ENCODE measurements around the gene F5. TPM values are rescaled to one million over a fixed set of nuclear protein-coding genes. Genes with fewer than 3 reads are reported as not detected.

F5 gene
- total and polyA plus RNA-seq, 2 of the 13 experiments (the other 11 are each of a cell fraction or from before 2014, with no cell fraction given): 38.3 to 64.0 TPM

GRCh38 chr1:169468982-169469381 lies 117.3 kb downstream of the F5 start (continued):
- TF ChIP-seq ZNF18 (CRISPR knock-in tag; IDR thresholded peaks at IDR 0.05; ENCODE audit: insufficient replicate concordance) (no peak), PTBP1 (IDR thresholded peaks at IDR 0.05; ENCODE audit: low read depth, low read length, poor library complexity, severe bottlenecking) (no peak)

GRCh38 chr1:169466259-169467230 lies 119.7 kb downstream of the F5 start:
- no peak for FAIRE-seq
- no peaks in the 10 kb centered on the region for H3K27me3 ChIP-seq (ENCODE audit: control insufficient read depth in 1 of 2, insufficient read depth in 2 of 2, low read length in 2 of 2)
- intact Hi-C loops (cut with micrococcal nuclease; ENCODE audit: unreplicated experiment): loop anchor here (1.0 to 5.0 kb wide), 4 partner anchors 42 to 864 kb away; partner anchors contain the start of gene F5
- TSS peak; percentile 17 for BruUV-seq (replicated peaks)
- peaks cover 9 to 40% of the 10 kb centered on the region in 2 experiments for H3K36me3 ChIP-seq (replicated peaks in 1 of 2; ENCODE audit: control insufficient read depth in 1 of 2, insufficient read depth in 2 of 2, low read length in 2 of 2)
- TF ChIP-seq SMYD3 (CRISPR knock-in tag; IDR thresholded peaks at IDR 0.05): 0 out of 2 replicates have a peak, but pooled peaks have one; percentile 29
- TF ChIP-seq CTCF (CRISPR knock-in tag; IDR thresholded peaks at IDR 0.05): peak; percentile 43
- no peak for TF ChIP-seq TMF1 (CRISPR knock-in tag; IDR thresholded peaks at IDR 0.05; ENCODE audit: low read depth)
- TF ChIP-seq FOXK1 (CRISPR knock-in tag; IDR thresholded peaks at IDR 0.05; ENCODE audit: borderline replicate concordance, low read depth): no peak
- TF ChIP-seq STAG1 (CRISPR knock-in tag; IDR thresholded peaks at IDR 0.05): peak; percentile 59
- no peak for TF ChIP-seq MED13 (CRISPR knock-in tag; IDR thresholded peaks at IDR 0.05)
- TF ChIP-seq ZSCAN21 (CRISPR knock-in tag; IDR thresholded peaks at IDR 0.05; ENCODE audit: borderline replicate concordance): no peak
- no peak for TF ChIP-seq ETV5 (CRISPR knock-in tag; IDR thresholded peaks at IDR 0.05; ENCODE audit: borderline replicate concordance)
- TF ChIP-seq ZNF362 (CRISPR knock-in tag; IDR thresholded peaks at IDR 0.05; ENCODE audit: borderline replicate concordance): no peak
- no peak for TF ChIP-seq LBX2 (CRISPR knock-in tag; IDR thresholded peaks at IDR 0.05; ENCODE audit: borderline replicate concordance)
- peak; percentile 25; the same call in 1 of the 2 replicates for TF ChIP-seq RAD21 (CRISPR knock-in tag; IDR thresholded peaks at IDR 0.05)
- peak; percentile 39; the same call in 1 of the 2 replicates for TF ChIP-seq MBD4 (IDR thresholded peaks at IDR 0.05; ENCODE audit: borderline replicate concordance, low read length)
- no peak for TF ChIP-seq ZNF614 (CRISPR knock-in tag; IDR thresholded peaks at IDR 0.05; ENCODE audit: borderline replicate concordance)
- TF ChIP-seq SMC3 (IDR thresholded peaks at IDR 0.05; ENCODE audit: low read length): peak; percentile 19; the same call in 1 of the 2 replicates
- CTCF ChIA-PET (ENCODE audit: low intra/inter-chr PET ratio, low total read pairs): interaction anchor here (1.2 to 2.8 kb wide), 2 partner anchors 43 to 80 kb away, joined by 7 to 18 read pairs; no protein-coding TSS in a partner anchor
- H3K9me3 ChIP-seq (ENCODE audit: low read length): no peaks in the 10 kb centered on the region
- H4K20me1 ChIP-seq (ENCODE audit: insufficient read depth, low read length): peaks cover 4% of the 10 kb centered on the region; the same call in 1 of the 2 replicates
- H3K79me2 ChIP-seq (ENCODE audit: insufficient read depth, low read length): no peaks in the 10 kb centered on the region
- peak; percentile 69 for ATAC-seq
- peak; percentile 24 for DNase-seq (ENCODE audit: low spot score)
- in situ Hi-C loops (cut with HindIII; ENCODE audit: extremely low pct_ligation_motif_present, low pct_unique_long_range_greater_than_20kb): no loop called here
- no peak overlapping the region for H3K4me2 ChIP-seq (ENCODE audit: low read depth, low read length)
- no peaks in the 10 kb centered on the region for H3K4me1 ChIP-seq (ENCODE audit: insufficient read depth, low read length)
- H2AFZ ChIP-seq (ENCODE audit: low read length): no peak overlapping the region
- H3K27ac ChIP-seq (ENCODE audit: extremely low read length, insufficient read depth, low read length): no peak overlapping the region
- H3K9ac ChIP-seq (ENCODE audit: insufficient read depth, low read depth, low read length): no peak overlapping the region
- POLR2A ChIA-PET: no interaction called here
- WGBS (ENCODE audit: low lambda C conversion rate): 91% methylated on average over 8 of the region's 8 CpGs
- H3K4me3 ChIP-seq (replicated peaks in 1 of 3; ENCODE audit: insufficient read depth in 1 of 3, low read depth in 2 of 3, low read length in 3 of 3): no peak overlapping the region

All from HepG2 (cell line).